Suprapubic skin (tissue), 4 donors: ENCODE results near the gene HIP1.

Experiments used
- CTCF ChIP-seq, 2 donors: fragments of 200-600 bp in 1 of 2; fragments of 450-650 bp in 1 of 2; sonication (generic) in 1 of 2; IDR thresholded peaks; one replicate each; pipeline ENCODE4 v1.5.1; 2016 to 2019; ENCODE audit warnings: antibody characterized with exemption in 2 of 2, mild to moderate bottlenecking in 1 of 2, moderate library complexity in 1 of 2
- POLR2A ChIP-seq, 2 donors: fragments of 450-650 bp; IDR thresholded peaks; one replicate each; pipeline ENCODE4 v1.6.1; 2017; ENCODE audit warnings: antibody characterized with exemption in 2 of 2, mild to moderate bottlenecking in 2 of 2, moderate library complexity in 2 of 2
- POLR2AphosphoS5 ChIP-seq, 3 donors: sonication (generic); formaldehyde crosslinking; IDR thresholded peaks; one replicate each; pipeline ENCODE4 v1.6.1; 2017; ENCODE audit warnings: antibody characterized with exemption in 3 of 3

GRCh38 chr7:75654855-75655254 lies 83.9 kb downstream of the HIP1 start:
- TF ChIP-seq CTCF (IDR thresholded peaks at IDR 0.05), result no peak
- TF ChIP-seq POLR2A (IDR thresholded peaks at IDR 0.05), result no peak
- no peak for TF ChIP-seq POLR2AphosphoS5 (IDR thresholded peaks at IDR 0.05)
